ENCODE data around the gene SPINK9.

GRCh38 chr5:148336704-148337435 lies 1.5 kb downstream of the SPINK9 start:
- no peak for TF ChIP-seq CTCF (IDR thresholded peaks at IDR 0.05)
- TF ChIP-seq EP300 (IDR thresholded peaks at IDR 0.05; ENCODE audit: low read depth): no peak
- no peak for TF ChIP-seq POLR2A (IDR thresholded peaks at IDR 0.05)
- TF ChIP-seq POLR2AphosphoS5 (IDR thresholded peaks at IDR 0.05): no peak

Measured in transverse colon (tissue), 4 donors.